H1 (cell line): ENCODE data around the gene ZFP14. TPM values are rescaled to one million over a fixed set of nuclear protein-coding genes. Genes with fewer than 3 reads are reported as not detected.

Source experiments
- ATF2 ChIP-seq: IDR thresholded peaks from 2 replicates; pipeline ENCODE4 v1.6.1; 2012; ENCODE audit warnings: low read length, inconsistent platforms
- ATF3 ChIP-seq: IDR thresholded peaks from 2 replicates; pipeline ENCODE4 v1.6.1; 2011; ENCODE audit warnings: low read depth, mild to moderate bottlenecking, low read length; ENCODE audit not compliant: insufficient read depth
- BCL11A ChIP-seq, 2 experiments: IDR thresholded peaks; one replicate each; pipeline ENCODE4 v1.6.1; 2011; ENCODE audit warnings: low read depth in 2 of 2, low read length in 2 of 2, mild to moderate bottlenecking in 2 of 2
- CBX5 ChIP-seq: fragments of 300-800, 300-1000 bp; sonication (generic); IDR thresholded peaks from 2 replicates; pipeline ENCODE4 v1.7.1; 2016; ENCODE audit warnings: antibody characterized with exemption, low read length, low read depth
- CEBPB ChIP-seq: IDR thresholded peaks from 2 replicates; pipeline ENCODE4 v1.6.1; 2012; ENCODE audit warnings: low read depth, low read length
- CHD7 ChIP-seq: fragments of 300-600 bp; sonication (generic); IDR thresholded peaks from 2 replicates; pipeline ENCODE4 v1.7.1; 2012; ENCODE audit warnings: low read length, moderate library complexity, mild to moderate bottlenecking, inconsistent platforms; ENCODE audit not compliant: insufficient replicate concordance
- CREB1 ChIP-seq: IDR thresholded peaks from 2 replicates; pipeline ENCODE4 v1.6.1; 2012; ENCODE audit warnings: inconsistent platforms
- TEAD4 ChIP-seq: IDR thresholded peaks from 2 replicates; pipeline ENCODE4 v1.6.1; 2012; ENCODE audit warnings: low read depth, low read length, inconsistent platforms, mixed read lengths
- polyA plus RNA-seq, 7 experiments: library from polyadenylated mRNA; depleted of rRNA in 3 of 7; stranded (reverse) in 5 of 7; unstranded in 2 of 7; fragments of >200 nt in 5 of 7; fragments of 200-250 nt in 2 of 7; gene quantifications; 1 replicate in 5 of 7; 2 replicates in 1 of 7; 4 replicates in 1 of 7; pipeline versions ENCODE4 v1.2.1 to v1.2.3, GENCODE V29; 2011 to 2013; ENCODE audit warnings: missing spikeins in 2 of 7, mixed read lengths in 2 of 7
- total RNA-seq: library from RNA; stranded (reverse); fragmentation: NEBNext Ultra II Directional; extraction: Animal tissue kit (Norgen Biotek cat#: 25700); gene quantifications from 2 replicates; pipeline ENCODE4 v1.2.1, GENCODE V29; 2021

ZFP14 gene
- total and polyA plus RNA-seq, 2 of the 8 experiments (the other 6 are each of a cell fraction or from before 2014, with no cell fraction given), result 1.7 to 8.2 TPM

GRCh38 chr19:36417752-36418286 is 38.8 kb upstream of the ZFP14 start (continued):
- TF ChIP-seq CHD7, result no peak
- TF ChIP-seq ATF2, result no peak
- TF ChIP-seq BCL11A (IDR thresholded peaks at IDR 0.05; ENCODE audit: low read depth in 2 of 2, low read length in 2 of 2), result no peak
- TF ChIP-seq CBX5, result no peak
- no peak for TF ChIP-seq CREB1
- no peak for TF ChIP-seq ATF3
- TF ChIP-seq TEAD4, result no peak
- no peak for TF ChIP-seq CEBPB
